NCI-H2081 treated with DMSO at 0.1 percent for 48 hours (cell line): ENCODE data around the gene HACD1.

Source experiments
- DNase-seq: peaks from one replicate; lab custom pipeline; 2025; lab: John Stamatoyannopoulos, UW

The HACD1 gene

GRCh38 chr10:17617031-17617911, at the start of gene HACD1:
Gene HACD1, minus strand, starts transcription at chr10:17617374. Its CDS starts 35 bp downstream, at chr10:17617339.
- no peak for DNase-seq

- DNase-seq, result no peak
Measured at GRCh38 chr10:17665747-17666146, 48.6 kb upstream of the HACD1 start.

- DNase-seq, result no peak
Measured at GRCh38 chr10:17663450-17663849, 46.3 kb upstream of the HACD1 start.

- no peak for DNase-seq
Measured at GRCh38 chr10:17662193-17663138, 45.3 kb upstream of the HACD1 start.

- DNase-seq, result no peak
Measured at GRCh38 chr10:17661510-17661909, 44.3 kb upstream of the HACD1 start.

- DNase-seq, result no peak
Measured at GRCh38 chr10:17660921-17661320, 43.7 kb upstream of the HACD1 start.

GRCh38 chr10:17659365-17659764, 42.2 kb upstream of the HACD1 start:
- no peak for DNase-seq

GRCh38 chr10:17657103-17657500, 39.9 kb upstream of the HACD1 start:
- no peak for DNase-seq

GRCh38 chr10:17655567-17656146, 38.5 kb upstream of the HACD1 start:
- DNase-seq, result no peak

GRCh38 chr10:17655009-17655408, 37.8 kb upstream of the HACD1 start:
- DNase-seq, result no peak

GRCh38 chr10:17652585-17652984, 35.4 kb upstream of the HACD1 start:
- DNase-seq, result no peak

- DNase-seq, result no peak
Measured at GRCh38 chr10:17651896-17652295, 34.7 kb upstream of the HACD1 start.

- DNase-seq, result no peak
Measured at GRCh38 chr10:17650416-17650815, 33.2 kb upstream of the HACD1 start.

GRCh38 chr10:17649836-17650235, 32.7 kb upstream of the HACD1 start:
- DNase-seq, result no peak

- no peak for DNase-seq
Measured at GRCh38 chr10:17649052-17649451, 31.9 kb upstream of the HACD1 start.

- no peak for DNase-seq
Measured at GRCh38 chr10:17648243-17649035, 31.3 kb upstream of the HACD1 start.

GRCh38 chr10:17647326-17647725, 30.2 kb upstream of the HACD1 start:
- no peak for DNase-seq

GRCh38 chr10:17645621-17646345, 28.6 kb upstream of the HACD1 start:
- no peak for DNase-seq

GRCh38 chr10:17644485-17644943, 27.3 kb upstream of the HACD1 start:
- DNase-seq, result no peak

GRCh38 chr10:17643755-17644484, 26.7 kb upstream of the HACD1 start, which contains the start of gene STAM:
Gene STAM, plus strand, starts transcription at chr10:17644151. Its CDS starts 189 bp downstream, at chr10:17644340.
- peak; percentile 80 for DNase-seq
